A673 (cell line): ENCODE data around the gene HES1. TPM values are rescaled to one million over a fixed set of nuclear protein-coding genes. Genes with fewer than 3 reads are reported as not detected.

Experiments used
- BruUV-seq: library from RNA; stranded (reverse); fragments of 400-500 nt; replicated peaks from 2 replicates; lab custom pipeline; 2021; lab: Mats Ljungman, UMichigan
- CTCF ChIA-PET: fragments of 300-600 bp; sonication (Branson Sonifier 250); formaldehyde crosslinking; loops from one replicate; lab custom pipeline; 2022; ENCODE audit warnings: antibody characterized with exemption; lab: Charles Lee
- POLR2A ChIA-PET: fragments of 300-600 bp; sonication (Branson Sonifier 250); formaldehyde crosslinking; loops from one replicate; lab custom pipeline; 2022; ENCODE audit warnings: antibody characterized with exemption; ENCODE audit not compliant: low non-redundant PET; lab: Charles Lee
- DNase-seq: peaks from one replicate; pipeline ENCODE4 v3.0.0-alpha.2; 2015; ENCODE audit warnings: low spot score
- H3K27ac ChIP-seq: fragments of 200-600 bp; sonication (generic); 2 replicates; pipeline ENCODE4 v1.5.1; 2016; ENCODE audit warnings: mixed run types, low read depth, mild to moderate bottlenecking, mixed read lengths, antibody characterized with exemption, low read length; ENCODE audit not compliant: poor library complexity, severe bottlenecking
- H3K27me3 ChIP-seq: fragments of 200-600 bp; sonication (generic); replicated peaks from 2 replicates; pipeline ENCODE4 v1.6.1; 2017; ENCODE audit warnings: mixed run types, low read depth, mild to moderate bottlenecking, mixed read lengths, antibody characterized with exemption, low read length; ENCODE audit not compliant: insufficient read depth, poor library complexity
- H3K36me3 ChIP-seq: fragments of 200-600 bp; sonication (generic); 2 replicates; pipeline ENCODE4 v1.6.1; 2016; ENCODE audit warnings: mixed run types, mild to moderate bottlenecking, mixed read lengths, antibody characterized with exemption, low read length; ENCODE audit not compliant: insufficient read depth, poor library complexity, severe bottlenecking
- H3K4me1 ChIP-seq: fragments of 200-600 bp; sonication (generic); 2 replicates; pipeline ENCODE4 v1.6.1; 2017; ENCODE audit warnings: mixed run types, mild to moderate bottlenecking, mixed read lengths, antibody characterized with exemption, low read length; ENCODE audit not compliant: insufficient read depth, poor library complexity, severe bottlenecking
- H3K4me3 ChIP-seq: fragments of 200-600 bp; sonication (generic); 2 replicates; pipeline ENCODE4 v1.5.1; 2016; ENCODE audit warnings: low read depth, mixed run types, mild to moderate bottlenecking, mixed read lengths, low read length; ENCODE audit not compliant: poor library complexity, severe bottlenecking
- H3K9me3 ChIP-seq: fragments of 200-600 bp; sonication (generic); 2 replicates; pipeline ENCODE4 v1.6.1; 2016; ENCODE audit warnings: mixed run types, low read depth, mild to moderate bottlenecking, mixed read lengths, antibody characterized with exemption, low read length; ENCODE audit not compliant: poor library complexity, severe bottlenecking
- CTCF ChIP-seq: fragments of 300-800, 200-600 bp; sonication (generic); conservative IDR thresholded peaks from 2 replicates; pipeline ENCODE4 v1.5.1; 2017; ENCODE audit warnings: low read depth, mild to moderate bottlenecking, antibody characterized with exemption, low read length, moderate library complexity, mixed read lengths
- EZH2 ChIP-seq: fragments of 200-600 bp; sonication (generic); IDR thresholded peaks from 2 replicates; pipeline ENCODE4 v1.6.1; 2017; ENCODE audit warnings: borderline replicate concordance, low read depth, mild to moderate bottlenecking, mixed read lengths, antibody characterized with exemption, low read length; ENCODE audit not compliant: poor library complexity, severe bottlenecking
- intact Hi-C: fragments of 100-400 bp; cut with micrococcal nuclease; formaldehyde crosslinking; loops from one replicate; pipeline ENCODE4 v1.10.0; 2022; ENCODE audit not compliant: unreplicated experiment
- total RNA-seq: library from RNA; stranded (reverse); gene quantifications from 2 replicates; pipeline ENCODE4 v1.2.3, GENCODE V29; 2021

Gene HES1
- total RNA-seq, 1 experiment from 2014 or later: 136 TPM

GRCh38 chr3:194169595-194169994, 33.6 kb downstream of the HES1 start:
- no peak for TF ChIP-seq CTCF
- no peak for TF ChIP-seq EZH2
- H3K27me3 ChIP-seq: no peaks in the 10 kb centered on the region
- no peak overlapping the region for H3K27ac ChIP-seq
- DNase-seq: no peak
- POLR2A ChIA-PET: interaction anchor here (0.7 kb wide), 1 partner anchor 217 kb away, joined by 3 read pairs; no protein-coding TSS in a partner anchor
- intact Hi-C loops: no loop called here
- H3K36me3 ChIP-seq: no peaks in the 10 kb centered on the region
- BruUV-seq: no TSS peak
- CTCF ChIA-PET: no interaction called here
- H3K4me1 ChIP-seq: peaks cover 22% of the 10 kb centered on the region
- H3K9me3 ChIP-seq: no peaks in the 10 kb centered on the region
- H3K4me3 ChIP-seq: no peak overlapping the region

GRCh38 chr3:194170793-194171192, 34.8 kb downstream of the HES1 start:
- no peak for TF ChIP-seq EZH2
- no peak for TF ChIP-seq CTCF
- ChIA-PET POLR2A (no interaction called here), CTCF (no interaction called here)
- no peak for DNase-seq
- peaks cover 22% of the 10 kb centered on the region for H3K4me1 ChIP-seq
- H3K27me3 ChIP-seq: no peaks in the 10 kb centered on the region
- H3K27ac ChIP-seq: no peak overlapping the region
- BruUV-seq: no TSS peak
- no peak overlapping the region for H3K4me3 ChIP-seq
- no peaks in the 10 kb centered on the region for H3K9me3 ChIP-seq
- no peaks in the 10 kb centered on the region for H3K36me3 ChIP-seq
- intact Hi-C loops: no loop called here

GRCh38 chr3:194174406-194174805, 38.5 kb downstream of the HES1 start:
- Histone ChIP-seq H3K4me3 (no peak overlapping the region), H3K4me1 (peaks cover 10% of the 10 kb centered on the region), H3K36me3 (no peaks in the 10 kb centered on the region), H3K9me3 (no peaks in the 10 kb centered on the region), H3K27me3 (no peaks in the 10 kb centered on the region), H3K27ac (no peak overlapping the region)
- CTCF ChIA-PET: no interaction called here
- no TSS peak for BruUV-seq
- TF ChIP-seq CTCF (no peak), EZH2 (no peak)
- intact Hi-C loops: no loop called here
- no peak for DNase-seq
- POLR2A ChIA-PET: interaction anchor here (0.6 kb wide), 1 partner anchor 83 kb away, joined by 3 read pairs; no protein-coding TSS in a partner anchor
